Liver (tissue), 9 donors: ENCODE results near the gene TCF12. TPM values are rescaled to one million over a fixed set of nuclear protein-coding genes. Genes with fewer than 3 reads are reported as not detected.

Experiments
- DNase-seq: peaks from one replicate; pipeline ENCODE4 v3.0.0-alpha.2; 2017; ENCODE audit warnings: low spot score
- H3K27ac ChIP-seq, 2 donors: one replicate each; pipeline ENCODE4 v1.7.0; 2013; ENCODE audit warnings: inconsistent platforms in 2 of 2, low read length in 2 of 2, control low read depth in 1 of 2, low read depth in 1 of 2, mild to moderate bottlenecking in 1 of 2
- H3K27me3 ChIP-seq, 4 donors: one replicate each; pipeline versions ENCODE4 v1.6.1 to v1.7.0; 2013; ENCODE audit warnings: low read length in 3 of 4, inconsistent platforms in 1 of 4, mild to moderate bottlenecking in 1 of 4, moderate library complexity in 1 of 4; ENCODE audit not compliant: control insufficient read depth in 4 of 4, insufficient read depth in 4 of 4
- H3K36me3 ChIP-seq, 4 donors: one replicate each; pipeline versions ENCODE4 v1.6.1 to v1.7.0; 2013; ENCODE audit warnings: low read length in 3 of 4, mild to moderate bottlenecking in 3 of 4, low read depth in 1 of 4, moderate library complexity in 1 of 4; ENCODE audit not compliant: control insufficient read depth in 4 of 4, insufficient read depth in 3 of 4
- H3K4me1 ChIP-seq, 4 donors: one replicate each; pipeline versions ENCODE4 v1.6.1 to v1.7.0; 2013; ENCODE audit warnings: low read length in 3 of 4, mild to moderate bottlenecking in 3 of 4, moderate library complexity in 1 of 4; ENCODE audit not compliant: control insufficient read depth in 4 of 4, insufficient read depth in 4 of 4
- H3K4me3 ChIP-seq, 3 donors: one replicate each; pipeline versions ENCODE4 v1.6.1 to v1.7.0; 2013; ENCODE audit warnings: low read length in 3 of 3, control low read depth in 1 of 3, low read depth in 1 of 3, mild to moderate bottlenecking in 1 of 3
- H3K9ac ChIP-seq, 2 donors: one replicate each; pipeline ENCODE4 v1.7.0; 2013; ENCODE audit warnings: low read length in 2 of 2, mild to moderate bottlenecking in 2 of 2, moderate library complexity in 2 of 2, control low read depth in 1 of 2, low read depth in 1 of 2
- H3K9me3 ChIP-seq, 4 donors: one replicate each; pipeline versions ENCODE4 v1.6.1 to v1.7.0; 2013; ENCODE audit warnings: low read length in 3 of 4; ENCODE audit not compliant: control insufficient read depth in 4 of 4
- ATF3 ChIP-seq: IDR thresholded peaks from 2 replicates; pipeline ENCODE4 v1.6.1; 2016; ENCODE audit warnings: antibody characterized with exemption
- EGR1 ChIP-seq, 2 donors: IDR thresholded peaks; 2 replicates each; pipeline ENCODE4 v1.6.1; 2016 to 2018; ENCODE audit warnings: antibody characterized with exemption in 2 of 2, low read depth in 2 of 2
- FOXA1 ChIP-seq: IDR thresholded peaks from 2 replicates; pipeline ENCODE4 v1.6.1; 2016; ENCODE audit warnings: antibody characterized with exemption
- FOXA2 ChIP-seq: IDR thresholded peaks from 2 replicates; pipeline ENCODE4 v1.6.1; 2016; ENCODE audit warnings: antibody characterized with exemption
- GABPA ChIP-seq, 2 donors: IDR thresholded peaks in 1 of 2; conservative IDR thresholded peaks in 1 of 2; 2 replicates each; pipeline ENCODE4 v1.6.1; 2016; ENCODE audit warnings: antibody characterized with exemption in 2 of 2, mild to moderate bottlenecking in 1 of 2, moderate library complexity in 1 of 2
- HNF4A ChIP-seq, 2 donors: conservative IDR thresholded peaks; 2 replicates each; pipeline ENCODE4 v1.6.1; 2016; ENCODE audit warnings: antibody characterized with exemption in 2 of 2, mild to moderate bottlenecking in 2 of 2
- HNF4G ChIP-seq: IDR thresholded peaks from 2 replicates; pipeline ENCODE4 v1.6.1; 2016; ENCODE audit warnings: antibody characterized with exemption
- NR2F2 ChIP-seq: IDR thresholded peaks from 2 replicates; pipeline ENCODE4 v1.6.1; 2016; ENCODE audit warnings: antibody characterized with exemption
- RAD21 ChIP-seq, 2 donors: IDR thresholded peaks; 2 replicates each; pipeline ENCODE4 v1.6.1; 2016; ENCODE audit warnings: antibody characterized with exemption in 2 of 2, mild to moderate bottlenecking in 2 of 2
- RXRA ChIP-seq, 2 donors: IDR thresholded peaks; 2 replicates each; pipeline ENCODE4 v1.6.1; 2017 to 2018; ENCODE audit warnings: antibody characterized with exemption in 2 of 2, mild to moderate bottlenecking in 1 of 2
- SP1 ChIP-seq: IDR thresholded peaks from 2 replicates; pipeline ENCODE4 v1.6.1; 2018; ENCODE audit warnings: antibody characterized with exemption, mild to moderate bottlenecking
- TAF1 ChIP-seq: conservative IDR thresholded peaks from 2 replicates; pipeline ENCODE4 v1.6.1; 2016; ENCODE audit warnings: antibody characterized with exemption, mild to moderate bottlenecking
- YY1 ChIP-seq: IDR thresholded peaks from 2 replicates; pipeline ENCODE4 v1.6.1; 2016; ENCODE audit warnings: antibody characterized with exemption, mild to moderate bottlenecking
- ZBTB33 ChIP-seq: IDR thresholded peaks from 2 replicates; pipeline ENCODE4 v1.6.1; 2016; ENCODE audit warnings: antibody characterized with exemption
- WGBS: extraction: QIAGEN DNeasy Blood & Tissue Kit; methylation state at CpG from one replicate; pipeline ENCODE4 v1.1.7; 2013; 5-methylcytosine and 5-hydroxymethylcytosine counted together
- polyA plus RNA-seq, 2 donors: library from polyadenylated mRNA; stranded (reverse) in 1 of 2; unstranded in 1 of 2; fragments of 200-250 nt in 1 of 2; fragments of >200 nt in 1 of 2; fragmentation: Nextera tagmentation in 1 of 2; extraction: Ambion mirVana in 1 of 2; gene quantifications; one replicate each; pipeline versions ENCODE4 v1.2.1 to v1.2.3, GENCODE V29; 2013 to 2015
- total RNA-seq, 2 donors: library from RNA; depleted of rRNA; stranded (reverse); fragments of >200 nt; gene quantifications; one replicate each; pipeline ENCODE4 v1.2.3, GENCODE V29; 2014
- TF ChIP-seq, protein P1 (sequence below): IDR thresholded peaks from 2 replicates; pipeline ENCODE4 v1.6.1; 2016; ENCODE audit warnings: antibody characterized with exemption, mild to moderate bottlenecking
- donor health status: healthy.
- donor health status: healthy.
- donor health status: healthy.
- donor health status: healthy.
- donor health status: healthy.

TCF12 gene
- total and polyA plus RNA-seq, 4 donors = 8.7 to 38.3 (median 22.3) TPM

- H3K4me1 ChIP-seq = no peaks in the 10 kb centered on the region
- TF ChIP-seq HNF4G (no peak), FOXA1 (no peak), RXRA (IDR thresholded peaks at IDR 0.05) (no peak), SP1 (no peak), YY1 (no peak), GABPA (IDR thresholded peaks at IDR 0.05 in 1 of 2, conservative IDR thresholded peaks at IDR 0.05 in 1 of 2) (no peak), EGR1 (IDR thresholded peaks at IDR 0.05; ENCODE audit: low read depth in 2 of 2) (no peak), HNF4A (conservative IDR thresholded peaks at IDR 0.05) (no peak), RAD21 (IDR thresholded peaks at IDR 0.05) (no peak), TAF1 (no peak), NR2F2 (no peak), ZBTB33 (no peak)
- TF ChIP-seq, protein P1, sequence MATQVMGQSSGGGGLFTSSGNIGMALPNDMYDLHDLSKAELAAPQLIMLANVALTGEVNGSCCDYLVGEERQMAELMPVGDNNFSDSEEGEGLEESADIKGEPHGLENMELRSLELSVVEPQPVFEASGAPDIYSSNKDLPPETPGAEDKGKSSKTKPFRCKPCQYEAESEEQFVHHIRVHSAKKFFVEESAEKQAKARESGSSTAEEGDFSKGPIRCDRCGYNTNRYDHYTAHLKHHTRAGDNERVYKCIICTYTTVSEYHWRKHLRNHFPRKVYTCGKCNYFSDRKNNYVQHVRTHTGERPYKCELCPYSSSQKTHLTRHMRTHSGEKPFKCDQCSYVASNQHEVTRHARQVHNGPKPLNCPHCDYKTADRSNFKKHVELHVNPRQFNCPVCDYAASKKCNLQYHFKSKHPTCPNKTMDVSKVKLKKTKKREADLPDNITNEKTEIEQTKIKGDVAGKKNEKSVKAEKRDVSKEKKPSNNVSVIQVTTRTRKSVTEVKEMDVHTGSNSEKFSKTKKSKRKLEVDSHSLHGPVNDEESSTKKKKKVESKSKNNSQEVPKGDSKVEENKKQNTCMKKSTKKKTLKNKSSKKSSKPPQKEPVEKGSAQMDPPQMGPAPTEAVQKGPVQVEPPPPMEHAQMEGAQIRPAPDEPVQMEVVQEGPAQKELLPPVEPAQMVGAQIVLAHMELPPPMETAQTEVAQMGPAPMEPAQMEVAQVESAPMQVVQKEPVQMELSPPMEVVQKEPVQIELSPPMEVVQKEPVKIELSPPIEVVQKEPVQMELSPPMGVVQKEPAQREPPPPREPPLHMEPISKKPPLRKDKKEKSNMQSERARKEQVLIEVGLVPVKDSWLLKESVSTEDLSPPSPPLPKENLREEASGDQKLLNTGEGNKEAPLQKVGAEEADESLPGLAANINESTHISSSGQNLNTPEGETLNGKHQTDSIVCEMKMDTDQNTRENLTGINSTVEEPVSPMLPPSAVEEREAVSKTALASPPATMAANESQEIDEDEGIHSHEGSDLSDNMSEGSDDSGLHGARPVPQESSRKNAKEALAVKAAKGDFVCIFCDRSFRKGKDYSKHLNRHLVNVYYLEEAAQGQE = no peak
Observed at GRCh38 chr15:57287123-57287521, 368.7 kb downstream of the TCF12 start.

DNA sequence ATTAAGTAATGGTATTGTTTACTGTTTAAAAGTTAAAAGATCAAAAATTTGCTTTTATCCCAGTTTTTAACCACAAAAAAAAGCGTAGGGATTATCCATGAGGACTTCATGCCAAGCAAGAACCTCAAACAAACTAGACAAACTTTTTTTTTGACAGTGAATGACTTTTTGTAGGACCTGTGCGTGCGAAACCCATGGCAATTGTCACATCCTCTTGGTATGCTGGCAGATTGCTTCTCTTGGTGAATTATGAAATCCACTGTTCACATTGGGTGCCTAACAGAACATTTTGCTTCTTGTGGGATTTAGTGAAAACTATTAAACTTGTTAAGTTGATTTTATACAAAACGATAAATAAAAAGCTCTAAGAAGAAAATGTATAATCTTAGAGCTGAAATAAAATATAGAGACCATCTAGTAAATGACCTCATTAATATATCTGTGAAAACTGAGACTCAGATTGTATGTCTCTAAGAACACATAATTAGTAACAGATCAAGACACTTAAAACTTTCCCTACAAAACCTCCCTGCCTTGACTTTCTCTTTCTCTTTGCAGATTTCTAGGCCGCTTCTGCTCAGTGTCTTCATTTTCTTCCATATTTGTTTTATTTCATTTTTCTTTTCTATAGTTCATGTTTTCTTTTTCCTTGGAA lies 370.6 kb downstream of the TCF12 start:
- Histone ChIP-seq H3K36me3 (peaks cover 1 to 24% (median 14%) of the 10 kb centered on the region in 4 donors), H3K9me3 (no peaks in the 10 kb centered on the region), H3K27me3 (no peaks in the 10 kb centered on the region), H3K4me1 (no peaks in the 10 kb centered on the region), H3K4me3 (no peak overlapping the region), H3K9ac (no peak overlapping the region), H3K27ac (no peak overlapping the region)
- DNase-seq = no peak
- TF ChIP-seq ZBTB33 = no peak
- no peak for TF ChIP-seq SP1
- TF ChIP-seq FOXA2 = no peak
- TF ChIP-seq ATF3 = no peak
- TF ChIP-seq NR2F2 = no peak
- 76% methylated on average over 5 of the region's 5 CpGs for WGBS

More at GRCh38 chr15:57287123-57287521, 368.7 kb downstream of the TCF12 start:
- no peak overlapping the region for H3K27ac ChIP-seq
- WGBS = 93% methylated on average over 2 of the region's 2 CpGs
- H3K9ac ChIP-seq = no peak overlapping the region
- H3K9me3 ChIP-seq = no peaks in the 10 kb centered on the region
- H3K36me3 ChIP-seq = peaks cover 1 to 36% (median 20%) of the 10 kb centered on the region in 4 donors
- H3K4me3 ChIP-seq = no peak overlapping the region
- no peak for DNase-seq
- H3K27me3 ChIP-seq = no peaks in the 10 kb centered on the region
